BJ (cell line): ENCODE results near the gene RPL26. TPM values are rescaled to one million over a fixed set of nuclear protein-coding genes. Genes with fewer than 3 reads are reported as not detected.

Source experiments
- CTCF ChIA-PET: fragments of 350-600 bp; formaldehyde crosslinking; extraction: SDS; loops from one replicate; lab custom pipeline; 2021; ENCODE audit warnings: antibody characterized with exemption, inconsistent platforms; lab: Yijun Ruan, JAX
- POLR2A ChIA-PET: fragments of 300-600 bp; sonication (Branson Sonifier 250); formaldehyde crosslinking; extraction: SDS; loops from one replicate; lab custom pipeline; 2021; ENCODE audit warnings: antibody characterized with exemption; lab: Charles Lee
- DNase-seq: peaks from one replicate; pipeline ENCODE4 v3.0.0-alpha.2; 2011; ENCODE audit warnings: low read depth
- H3K27me3 ChIP-seq: 2 replicates; pipeline ENCODE4 v1.6.0; 2011; ENCODE audit warnings: low read length; ENCODE audit not compliant: control insufficient read depth, insufficient read depth
- H3K36me3 ChIP-seq: 2 replicates; pipeline ENCODE4 v1.5.1; 2011; ENCODE audit warnings: low read length; ENCODE audit not compliant: control insufficient read depth, insufficient read depth
- H3K4me3 ChIP-seq: 2 replicates; pipeline ENCODE4 v1.5.1; 2011; ENCODE audit warnings: low read depth, mild to moderate bottlenecking, control low read depth, low read length
- CTCF ChIP-seq: IDR thresholded peaks from 2 replicates; pipeline ENCODE4 v1.5.1; 2011; ENCODE audit warnings: low read depth, mild to moderate bottlenecking, control low read depth, inconsistent platforms, low read length, moderate library complexity; ENCODE audit not compliant: insufficient read depth
- polyA plus RNA-seq: library from polyadenylated mRNA; depleted of rRNA; stranded (reverse); fragments of >200 nt; gene quantifications from 2 replicates; pipeline ENCODE4 v1.2.3, GENCODE V29; 2011

RPL26 gene
- polyA plus RNA-seq, 1 experiment, result 2,021 TPM

- H3K36me3 ChIP-seq, result peaks cover 2% of the 10 kb centered on the region
- no peak for DNase-seq
- no peaks in the 10 kb centered on the region for H3K27me3 ChIP-seq
- ChIA-PET POLR2A (no interaction called here), CTCF (interaction anchor here (1.2 to 1.7 kb wide), 2 partner anchors 12 to 14 kb away, joined by 4 to 8 read pairs; no protein-coding TSS in a partner anchor)
- no peak for TF ChIP-seq CTCF
- no peak overlapping the region for H3K4me3 ChIP-seq
Measured at GRCh38 chr17:8369944-8370343, 13.0 kb downstream of the RPL26 start.

- no peak for TF ChIP-seq CTCF
- CTCF ChIA-PET, result interaction anchor here (1.7 kb wide), 1 partner anchor 14 kb away, joined by 8 read pairs; no protein-coding TSS in a partner anchor
- Histone ChIP-seq H3K27me3 (no peaks in the 10 kb centered on the region), H3K36me3 (peaks cover 2% of the 10 kb centered on the region), H3K4me3 (no peak overlapping the region)
- POLR2A ChIA-PET, result no interaction called here
- DNase-seq, result no peak
Measured at GRCh38 chr17:8368193-8368592, 14.8 kb downstream of the RPL26 start.

- ChIA-PET POLR2A (no interaction called here), CTCF (no interaction called here)
- Histone ChIP-seq H3K4me3 (no peak overlapping the region), H3K36me3 (peaks cover 2% of the 10 kb centered on the region), H3K27me3 (no peaks in the 10 kb centered on the region)
- no peak for TF ChIP-seq CTCF
- no peak for DNase-seq
Measured at GRCh38 chr17:8366231-8366630, 16.8 kb downstream of the RPL26 start.

- Histone ChIP-seq H3K27me3 (no peaks in the 10 kb centered on the region), H3K36me3 (peaks cover 2% of the 10 kb centered on the region), H3K4me3 (no peak overlapping the region)
- no peak for TF ChIP-seq CTCF
- CTCF ChIA-PET, result interaction anchor here (0.6 kb wide), 1 partner anchor 402 kb away, joined by 3 read pairs; no protein-coding TSS in a partner anchor
- POLR2A ChIA-PET, result interaction anchor here (0.6 kb wide), 1 partner anchor 12 kb away, joined by 3 read pairs; no protein-coding TSS in a partner anchor
- no peak for DNase-seq
Measured at GRCh38 chr17:8365143-8365542, 17.9 kb downstream of the RPL26 start.

GRCh38 chr17:8362651-8363332, 20.2 kb downstream of the RPL26 start:
- H3K27me3 ChIP-seq, result no peaks in the 10 kb centered on the region
- CTCF ChIA-PET, result interaction anchor here (0.5 to 1.5 kb wide), 3 partner anchors 14 to 747 kb away, joined by 3 to 6 read pairs (median 4); partner anchors contain the start of genes KRABD2 and SLC25A35
- POLR2A ChIA-PET, result no interaction called here
- no peak for TF ChIP-seq CTCF
- H3K4me3 ChIP-seq, result no peak overlapping the region
- DNase-seq, result no peak
- H3K36me3 ChIP-seq, result no peaks in the 10 kb centered on the region
